ENCODE results near the gene RAB26.

- no peak for TF ChIP-seq EZH2 (IDR thresholded peaks at IDR 0.05; ENCODE audit: low read depth, unreplicated experiment)
- TF ChIP-seq CTCF (conservative IDR thresholded peaks at IDR 0.05; ENCODE audit: low read depth in 2 of 2): no peak
- TF ChIP-seq CREB1 (CRISPR knock-in tag; IDR thresholded peaks at IDR 0.05; ENCODE audit: low read depth): no peak
- TF ChIP-seq POLR2AphosphoS5 (IDR thresholded peaks at IDR 0.05; ENCODE audit: low read depth): no peak
- no peak for TF ChIP-seq ZNF331 (CRISPR knock-in tag; IDR thresholded peaks at IDR 0.05; ENCODE audit: low read depth)
- no peak for TF ChIP-seq EZH2phosphoT487 (IDR thresholded peaks at IDR 0.05; ENCODE audit: unreplicated experiment)
- TF ChIP-seq JUNB (IDR thresholded peaks at IDR 0.05; ENCODE audit: unreplicated experiment): no peak
- TF ChIP-seq REST (IDR thresholded peaks at IDR 0.05; ENCODE audit: unreplicated experiment): no peak
- no peak for TF ChIP-seq ZNF114 (CRISPR knock-in tag; IDR thresholded peaks at IDR 0.05)
- TF ChIP-seq STAT1 (IDR thresholded peaks at IDR 0.05; ENCODE audit: unreplicated experiment): no peak
Measured at GRCh38 chr16:2190002-2190658, 41.7 kb downstream of the RAB26 start.

Data from GM23338 (cell line).